Colon (tissue), 2 donors: ENCODE measurements around the gene SLC22A4.
A peak's percentile ranks its signal among the peaks of the same experiment; 100 is the strongest.

Experiments
- FAIRE-seq: peaks from 2 replicates; lab custom pipeline; 2012; peaks lifted over from hg19 to GRCh38; lab: Jason Lieb, UNC
- donor health status: control.
- donor health status: control.

SLC22A4 gene

GRCh38 chr5:132376694-132377641, 82.8 kb downstream of the SLC22A4 start:
- FAIRE-seq: no peak

GRCh38 chr5:132377738-132378137, 83.5 kb downstream of the SLC22A4 start:
- FAIRE-seq: no peak

- no peak for FAIRE-seq
Observed at GRCh38 chr5:132378580-132378979, 84.4 kb downstream of the SLC22A4 start.

GRCh38 chr5:132380047-132380446, 85.9 kb downstream of the SLC22A4 start:
- FAIRE-seq: no peak

- no peak for FAIRE-seq
Observed at GRCh38 chr5:132380741-132381140, 86.5 kb downstream of the SLC22A4 start.

GRCh38 chr5:132381614-132382013, 87.4 kb downstream of the SLC22A4 start:
- FAIRE-seq: no peak

GRCh38 chr5:132383261-132383660, 89.1 kb downstream of the SLC22A4 start:
- FAIRE-seq: no peak

GRCh38 chr5:132383984-132384383, 89.8 kb downstream of the SLC22A4 start:
- no peak for FAIRE-seq

- FAIRE-seq: no peak
Observed at GRCh38 chr5:132384506-132385050, 90.4 kb downstream of the SLC22A4 start.

GRCh38 chr5:132385326-132386105, 91.3 kb downstream of the SLC22A4 start:
- FAIRE-seq: no peak

GRCh38 chr5:132386644-132387286, 92.6 kb downstream of the SLC22A4 start:
- FAIRE-seq: no peak

GRCh38 chr5:132387640-132388117, 93.5 kb downstream of the SLC22A4 start:
- FAIRE-seq: peak; percentile 21

- FAIRE-seq: no peak
Observed at GRCh38 chr5:132388244-132389050, 94.3 kb downstream of the SLC22A4 start.

- no peak for FAIRE-seq
Observed at GRCh38 chr5:132389051-132389331, 94.8 kb downstream of the SLC22A4 start.

GRCh38 chr5:132389585-132390286, 95.5 kb downstream of the SLC22A4 start:
- FAIRE-seq: no peak

GRCh38 chr5:132391247-132391646, 97.1 kb downstream of the SLC22A4 start:
- FAIRE-seq: no peak

GRCh38 chr5:132391870-132392269, 97.7 kb downstream of the SLC22A4 start:
- FAIRE-seq: no peak

- no peak for FAIRE-seq
Observed at GRCh38 chr5:132392411-132392810, 98.2 kb downstream of the SLC22A4 start.

- FAIRE-seq: no peak
Observed at GRCh38 chr5:132392978-132393825, 99.0 kb downstream of the SLC22A4 start.
